SU-DHL-6 (cell line): Measurements from ENCODE around the gene DENND5B.
A peak's percentile ranks its signal among the peaks of the same experiment; 100 is the strongest.

Experiments used
- H2AFZ ChIP-seq: fragments of 200-600 bp; sonication (generic); 2 replicates; pipeline ENCODE4 v1.6.1; 2014; ENCODE audit warnings: low read depth, mild to moderate bottlenecking, moderate library complexity, mixed read lengths, antibody characterized with exemption, low read length; ENCODE audit not compliant: severe bottlenecking
- H3F3A ChIP-seq: fragments of 200-600 bp; shearing (Covaris generic); 2 replicates; pipeline ENCODE4 v1.6.0; 2016; ENCODE audit warnings: antibody characterized with exemption, mild to moderate bottlenecking; ENCODE audit not compliant: insufficient read depth
- H3K27ac ChIP-seq: fragments of 200-600 bp; sonication (generic); 2 replicates; pipeline ENCODE4 v1.5.1; 2016; ENCODE audit warnings: low read depth, mild to moderate bottlenecking, low read length, moderate library complexity, mixed read lengths
- H3K27me3 ChIP-seq: fragments of 200-600 bp; sonication (generic), shearing (Covaris generic); 2 replicates; pipeline ENCODE4 v1.6.0; 2014; ENCODE audit warnings: mild to moderate bottlenecking, low read length
- H3K36me3 ChIP-seq: fragments of 200-600 bp; sonication (generic); 2 replicates; pipeline ENCODE4 v1.6.1; 2014; ENCODE audit warnings: mild to moderate bottlenecking, low read length, mixed read lengths
- H3K4me2 ChIP-seq: fragments of 300-600, 200-600 bp; shearing (Covaris generic), sonication (generic); 2 replicates; pipeline ENCODE4 v1.6.0; 2014; ENCODE audit warnings: low read length, low read depth, mild to moderate bottlenecking; ENCODE audit not compliant: poor library complexity, severe bottlenecking
- H3K4me3 ChIP-seq: fragments of 200-600 bp; sonication (generic); 2 replicates; pipeline ENCODE4 v1.5.1; 2014; ENCODE audit warnings: antibody characterized with exemption, low read length, mild to moderate bottlenecking, mixed read lengths; ENCODE audit not compliant: insufficient read depth, poor library complexity, severe bottlenecking
- H3K79me2 ChIP-seq: fragments of 200-600 bp; sonication (generic); 2 replicates; pipeline ENCODE4 v1.6.1; 2014; ENCODE audit warnings: mild to moderate bottlenecking, low read length, moderate library complexity; ENCODE audit not compliant: insufficient read depth
- H3K9ac ChIP-seq: fragments of 200-600 bp; sonication (generic); 2 replicates; pipeline ENCODE4 v1.7.0; 2014; ENCODE audit warnings: mild to moderate bottlenecking, low read length
- H3K9me2 ChIP-seq: fragments of 200-600 bp; sonication (generic); replicated peaks from 2 replicates; pipeline ENCODE4 v1.6.1; 2014; ENCODE audit warnings: low read length; ENCODE audit not compliant: insufficient read depth
- H3K9me3 ChIP-seq: fragments of 200-600 bp; sonication (generic); 2 replicates; pipeline ENCODE4 v1.6.1; 2014; ENCODE audit warnings: low read length, mixed read lengths; ENCODE audit not compliant: insufficient read depth
- H4K20me1 ChIP-seq: fragments of 200-600 bp; sonication (generic); 2 replicates; pipeline ENCODE4 v1.6.1; 2014; ENCODE audit warnings: low read depth, mild to moderate bottlenecking, antibody characterized with exemption, low read length, moderate library complexity, mixed read lengths
- CTCF ChIP-seq: fragments of 200-600 bp; sonication (generic); IDR thresholded peaks from one replicate; pipeline ENCODE4 v1.5.1; 2017; ENCODE audit warnings: antibody characterized with exemption, mild to moderate bottlenecking, low read length, moderate library complexity; ENCODE audit not compliant: insufficient read depth, poor library complexity, severe bottlenecking
- EZH2phosphoT487 ChIP-seq: fragments of 200-600 bp; sonication (generic), shearing (Covaris generic); conservative IDR thresholded peaks from 2 replicates; pipeline ENCODE4 v1.6.1; 2018; ENCODE audit warnings: mild to moderate bottlenecking, antibody characterized with exemption, low read length, moderate library complexity, mixed read lengths

DENND5B gene

GRCh38 chr12:31528095-31528494 lies 62.8 kb downstream of the DENND5B start:
- Histone ChIP-seq H3K27me3 (no peaks in the 10 kb centered on the region), H3K36me3 (no peaks in the 10 kb centered on the region), H4K20me1 (0 out of 2 replicates have a peak, but pooled peaks cover 5% of the 10 kb centered on the region), H3K79me2 (peaks cover 73% of the 10 kb centered on the region), H3K9ac (no peak overlapping the region), H3K9me3 (no peaks in the 10 kb centered on the region), H3K27ac (no peak overlapping the region), H3K9me2 (no peaks in the 10 kb centered on the region), H2AFZ (no peak overlapping the region), H3F3A (peaks cover 2% of the 10 kb centered on the region; the same call in 1 of the 2 replicates), H3K4me3 (no peak overlapping the region), H3K4me2 (no peak overlapping the region)
- no peak for TF ChIP-seq EZH2phosphoT487
- no peak for TF ChIP-seq CTCF

GRCh38 chr12:31527083-31527482 lies 63.9 kb downstream of the DENND5B start:
- H3K9ac ChIP-seq = no peak overlapping the region

GRCh38 chr12:31526158-31526546 lies 64.8 kb downstream of the DENND5B start:
- no peaks in the 10 kb centered on the region for H3K36me3 ChIP-seq
- H3K79me2 ChIP-seq = peaks cover 69% of the 10 kb centered on the region
- 0 out of 2 replicates have a peak, but pooled peaks cover 5% of the 10 kb centered on the region for H4K20me1 ChIP-seq
- TF ChIP-seq EZH2phosphoT487 = no peak
- H3K9me2 ChIP-seq = no peaks in the 10 kb centered on the region
- no peak overlapping the region for H2AFZ ChIP-seq
- H3K27me3 ChIP-seq = no peaks in the 10 kb centered on the region
- no peak overlapping the region for H3K27ac ChIP-seq
- H3K9me3 ChIP-seq = no peaks in the 10 kb centered on the region
- H3K9ac ChIP-seq = no peak overlapping the region
- no peak overlapping the region for H3K4me3 ChIP-seq
- peak overlapping the region; percentile 39 for H3K4me2 ChIP-seq
- H3F3A ChIP-seq = no peaks in the 10 kb centered on the region; the same call in 1 of the 2 replicates

More at GRCh38 chr12:31527083-31527482, 63.9 kb downstream of the DENND5B start:
- H3K79me2 ChIP-seq = peaks cover 72% of the 10 kb centered on the region
- H3K4me2 ChIP-seq = no peak overlapping the region
- TF ChIP-seq EZH2phosphoT487 = no peak
- H2AFZ ChIP-seq = no peak overlapping the region
- H3K36me3 ChIP-seq = no peaks in the 10 kb centered on the region
- no peaks in the 10 kb centered on the region for H3K27me3 ChIP-seq
- H4K20me1 ChIP-seq = 0 out of 2 replicates have a peak, but pooled peaks cover 5% of the 10 kb centered on the region
- H3K4me3 ChIP-seq = no peak overlapping the region
- no peaks in the 10 kb centered on the region for H3K9me3 ChIP-seq
- H3F3A ChIP-seq = peaks cover 2% of the 10 kb centered on the region; the same call in 1 of the 2 replicates
- no peaks in the 10 kb centered on the region for H3K9me2 ChIP-seq
- H3K27ac ChIP-seq = no peak overlapping the region

- H3K9ac ChIP-seq = no peak overlapping the region
- H3K27me3 ChIP-seq = no peaks in the 10 kb centered on the region
- TF ChIP-seq EZH2phosphoT487 (no peak), CTCF (no peak)
- no peak overlapping the region for H2AFZ ChIP-seq
- H4K20me1 ChIP-seq = 0 out of 2 replicates have a peak, but pooled peaks cover 3% of the 10 kb centered on the region
- H3K36me3 ChIP-seq = no peaks in the 10 kb centered on the region
- no peak overlapping the region for H3K27ac ChIP-seq
- no peak overlapping the region for H3K4me3 ChIP-seq
- H3K9me2 ChIP-seq = no peaks in the 10 kb centered on the region
- no peaks in the 10 kb centered on the region; the same call in 1 of the 2 replicates for H3F3A ChIP-seq
- peaks cover 70% of the 10 kb centered on the region for H3K79me2 ChIP-seq
- H3K9me3 ChIP-seq = no peaks in the 10 kb centered on the region
- peak overlapping the region; percentile 39 for H3K4me2 ChIP-seq
These were observed 65.3 kb downstream of the DENND5B start for GRCh38 chr12:31525496-31526157.
